PC-9 (cell line): Measurements from ENCODE around the gene SPP1. TPM values are rescaled to one million over a fixed set of nuclear protein-coding genes. Genes with fewer than 3 reads are reported as not detected.

Experiments used
- BruUV-seq: library from RNA; stranded (reverse); fragments of 400-500 nt; replicated peaks from 2 replicates; lab custom pipeline; 2021; lab: Mats Ljungman, UMichigan
- CTCF ChIA-PET: fragments of 300-600 bp; sonication (Branson Sonifier 250); formaldehyde crosslinking; loops from one replicate; lab custom pipeline; 2022; ENCODE audit warnings: antibody characterized with exemption; lab: Charles Lee
- POLR2A ChIA-PET: fragments of 300-600 bp; sonication (Branson Sonifier 250); formaldehyde crosslinking; loops from one replicate; lab custom pipeline; 2022; ENCODE audit warnings: antibody characterized with exemption; ENCODE audit not compliant: unreplicated experiment; lab: Charles Lee
- DNase-seq, 2 experiments: peaks; one replicate each; pipeline versions ENCODE4 v3.0.0 to v3.0.0-alpha.2; 2015 to 2022; ENCODE audit warnings: mixed read lengths in 1 of 2
- H2AFZ ChIP-seq: fragments of 200-600 bp; sonication (generic); 2 replicates; pipeline ENCODE4 v1.8.1; 2017; ENCODE audit warnings: antibody characterized with exemption
- H3F3A ChIP-seq: fragments of 200-600 bp; sonication (generic); 2 replicates; pipeline ENCODE4 v1.8.1; 2017; ENCODE audit warnings: antibody characterized with exemption, mild to moderate bottlenecking, low read depth; ENCODE audit not compliant: insufficient read depth
- H3K27ac ChIP-seq: fragments of 200-600 bp; sonication (generic); 2 replicates; pipeline ENCODE4 v1.6.1; 2016; ENCODE audit warnings: mixed run types
- H3K27me3 ChIP-seq: fragments of 200-600 bp; sonication (generic); 2 replicates; pipeline ENCODE4 v1.6.1; 2016; ENCODE audit warnings: low read depth, mixed run types; ENCODE audit not compliant: insufficient read depth
- H3K36me3 ChIP-seq: fragments of 200-600 bp; sonication (generic); 2 replicates; pipeline ENCODE4 v1.6.1; 2016; ENCODE audit warnings: low read depth, mixed run types
- H3K4me1 ChIP-seq: fragments of 200-600 bp; sonication (generic); replicated peaks from 2 replicates; pipeline ENCODE4 v1.6.1; 2016; ENCODE audit warnings: mixed run types; ENCODE audit not compliant: insufficient read depth
- H3K4me2 ChIP-seq: fragments of 200-600 bp; sonication (generic); 2 replicates; pipeline ENCODE4 v1.6.1; 2017; ENCODE audit warnings: mixed run types
- H3K4me3 ChIP-seq: fragments of 200-600 bp; sonication (generic); 2 replicates; pipeline ENCODE4 v1.6.1; 2016; ENCODE audit warnings: mixed run types
- H3K79me2 ChIP-seq: fragments of 200-600 bp; sonication (generic); 2 replicates; pipeline ENCODE4 v1.6.1; 2017; ENCODE audit warnings: low read depth, mixed run types
- H3K9me2 ChIP-seq: fragments of 200-600 bp; sonication (generic); 2 replicates; pipeline ENCODE4 v1.8.1; 2017; ENCODE audit warnings: mild to moderate bottlenecking; ENCODE audit not compliant: insufficient read depth
- H3K9me3 ChIP-seq: fragments of 200-600 bp; sonication (generic); 2 replicates; pipeline ENCODE4 v1.8.1; 2016; ENCODE audit warnings: low read depth; ENCODE audit not compliant: insufficient read depth
- H4K20me1 ChIP-seq: fragments of 200-600 bp; sonication (generic); 2 replicates; pipeline ENCODE4 v1.8.1; 2017; ENCODE audit not compliant: insufficient read depth
- EZH2 ChIP-seq: fragments of 200-600 bp; sonication (generic); IDR thresholded peaks from 2 replicates; pipeline ENCODE4 v1.8.0; 2017; ENCODE audit warnings: antibody characterized with exemption, low read depth
- intact Hi-C: fragments of 100-400 bp; cut with micrococcal nuclease; formaldehyde crosslinking; loops from one replicate; pipeline ENCODE4 v1.10.0; 2022; ENCODE audit not compliant: unreplicated experiment
- total RNA-seq: library from RNA; stranded (reverse); gene quantifications from 2 replicates; pipeline ENCODE4 v1.2.3, GENCODE V29; 2021
- TF ChIP-seq, protein P1 (sequence below): fragments of 200-600 bp; sonication (generic); conservative IDR thresholded peaks from 2 replicates; pipeline ENCODE4 v1.6.1; 2017; ENCODE audit warnings: mixed run types, antibody characterized with exemption, mild to moderate bottlenecking, moderate library complexity

Gene SPP1
- total RNA-seq, 1 experiment from 2014 or later, result 212 TPM

DNA sequence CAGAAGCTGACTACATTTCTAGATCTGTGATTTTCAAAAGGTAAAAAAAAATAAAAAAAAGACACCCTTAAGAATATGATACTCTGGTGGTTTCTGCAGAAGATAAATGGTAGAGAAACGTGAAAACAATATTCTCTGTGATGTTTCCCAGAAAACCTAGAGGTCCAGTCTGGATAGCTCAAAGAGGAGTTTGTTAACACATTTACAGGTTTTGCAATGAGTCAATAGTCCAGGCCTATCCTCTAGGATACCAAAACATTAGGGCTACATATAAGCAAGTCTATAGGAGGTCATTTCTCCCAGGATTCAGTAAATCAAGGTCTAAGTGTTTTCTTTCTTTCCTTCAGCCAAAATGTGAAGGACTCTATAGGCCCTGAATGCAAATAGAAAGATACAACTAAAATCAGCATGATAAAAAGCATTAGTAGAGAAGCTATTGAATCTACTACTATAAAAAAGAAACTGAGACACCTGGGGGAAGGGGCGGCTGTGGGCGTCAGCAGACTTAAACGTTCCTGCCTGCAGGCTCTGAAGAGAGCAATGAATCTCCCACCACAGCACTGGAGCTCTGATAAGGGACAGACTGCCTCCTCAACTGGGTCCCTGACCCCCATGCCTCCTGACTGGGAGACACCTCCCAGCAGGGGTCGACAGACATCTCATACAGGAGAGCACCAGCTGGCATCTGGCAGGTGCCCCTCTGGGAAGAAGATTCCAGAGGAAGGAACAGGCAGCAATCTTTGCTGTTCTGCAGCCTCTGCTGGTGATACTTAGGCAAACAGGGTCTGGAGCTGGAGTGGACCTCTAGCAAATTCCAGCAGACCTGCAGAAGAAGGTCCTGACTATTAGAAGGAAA, 33.7 kb upstream of the SPP1 start:
- no peak overlapping the region for H2AFZ ChIP-seq
- H3K9me2 ChIP-seq, result no peaks in the 10 kb centered on the region
- no peaks in the 10 kb centered on the region for H3K79me2 ChIP-seq
- H3K4me1 ChIP-seq, result no peaks in the 10 kb centered on the region
- no peak for DNase-seq
- no peak overlapping the region for H3K4me3 ChIP-seq
- no peaks in the 10 kb centered on the region for H3F3A ChIP-seq
- no peaks in the 10 kb centered on the region for H3K9me3 ChIP-seq
- POLR2A ChIA-PET, result interaction anchor here (0.6 to 0.7 kb wide), 2 partner anchors 8 to 384 kb away, joined by 3 to 4 read pairs; no protein-coding TSS in a partner anchor
- H3K27me3 ChIP-seq, result no peaks in the 10 kb centered on the region
- no peaks in the 10 kb centered on the region for H4K20me1 ChIP-seq
- no peak overlapping the region for H3K27ac ChIP-seq
- CTCF ChIA-PET, result no interaction called here
- TF ChIP-seq, protein P1, sequence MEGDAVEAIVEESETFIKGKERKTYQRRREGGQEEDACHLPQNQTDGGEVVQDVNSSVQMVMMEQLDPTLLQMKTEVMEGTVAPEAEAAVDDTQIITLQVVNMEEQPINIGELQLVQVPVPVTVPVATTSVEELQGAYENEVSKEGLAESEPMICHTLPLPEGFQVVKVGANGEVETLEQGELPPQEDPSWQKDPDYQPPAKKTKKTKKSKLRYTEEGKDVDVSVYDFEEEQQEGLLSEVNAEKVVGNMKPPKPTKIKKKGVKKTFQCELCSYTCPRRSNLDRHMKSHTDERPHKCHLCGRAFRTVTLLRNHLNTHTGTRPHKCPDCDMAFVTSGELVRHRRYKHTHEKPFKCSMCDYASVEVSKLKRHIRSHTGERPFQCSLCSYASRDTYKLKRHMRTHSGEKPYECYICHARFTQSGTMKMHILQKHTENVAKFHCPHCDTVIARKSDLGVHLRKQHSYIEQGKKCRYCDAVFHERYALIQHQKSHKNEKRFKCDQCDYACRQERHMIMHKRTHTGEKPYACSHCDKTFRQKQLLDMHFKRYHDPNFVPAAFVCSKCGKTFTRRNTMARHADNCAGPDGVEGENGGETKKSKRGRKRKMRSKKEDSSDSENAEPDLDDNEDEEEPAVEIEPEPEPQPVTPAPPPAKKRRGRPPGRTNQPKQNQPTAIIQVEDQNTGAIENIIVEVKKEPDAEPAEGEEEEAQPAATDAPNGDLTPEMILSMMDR, result no peak
- TF ChIP-seq EZH2, result no peak
- no peaks in the 10 kb centered on the region for H3K36me3 ChIP-seq
- BruUV-seq, result no TSS peak
- no peak overlapping the region for H3K4me2 ChIP-seq
- intact Hi-C loops, result no loop called here

DNA sequence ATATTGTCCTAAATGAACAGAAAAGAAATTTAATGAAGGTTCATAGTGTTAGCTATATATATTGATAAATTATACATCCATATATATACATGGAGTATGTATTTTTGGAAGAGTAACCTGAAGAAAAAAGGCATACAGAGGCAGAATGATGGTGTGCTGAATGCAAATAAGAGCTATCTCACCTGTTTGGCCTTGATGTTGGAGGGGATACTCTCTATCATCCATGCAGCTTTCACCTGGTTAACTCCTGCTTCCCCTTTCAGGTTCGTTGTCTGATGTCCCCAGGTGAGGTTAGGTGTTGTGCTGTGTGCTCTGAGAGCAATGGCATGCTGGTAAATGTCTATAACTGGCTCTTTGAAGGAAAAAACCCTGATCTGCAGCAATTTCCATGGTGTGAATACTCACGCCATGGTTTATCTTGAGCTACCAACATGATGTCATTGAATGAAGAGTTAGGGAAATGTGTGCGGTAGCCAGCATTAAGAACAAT, 31.8 kb upstream of the SPP1 start:
- Histone ChIP-seq H3K4me1 (no peaks in the 10 kb centered on the region), H3K9me2 (no peaks in the 10 kb centered on the region; the same call in 1 of the 2 replicates), H3K79me2 (no peaks in the 10 kb centered on the region), H3K27me3 (no peaks in the 10 kb centered on the region), H3K4me3 (no peak overlapping the region), H3K36me3 (no peaks in the 10 kb centered on the region), H3K27ac (no peak overlapping the region), H3F3A (no peaks in the 10 kb centered on the region), H4K20me1 (no peaks in the 10 kb centered on the region), H3K4me2 (no peak overlapping the region), H3K9me3 (no peaks in the 10 kb centered on the region), H2AFZ (no peak overlapping the region)
- TF ChIP-seq, protein P1, result no peak
- TF ChIP-seq EZH2, result no peak
- intact Hi-C loops, result no loop called here
- CTCF ChIA-PET, result no interaction called here
- no peak for DNase-seq
- POLR2A ChIA-PET, result no interaction called here
- no TSS peak for BruUV-seq

DNA sequence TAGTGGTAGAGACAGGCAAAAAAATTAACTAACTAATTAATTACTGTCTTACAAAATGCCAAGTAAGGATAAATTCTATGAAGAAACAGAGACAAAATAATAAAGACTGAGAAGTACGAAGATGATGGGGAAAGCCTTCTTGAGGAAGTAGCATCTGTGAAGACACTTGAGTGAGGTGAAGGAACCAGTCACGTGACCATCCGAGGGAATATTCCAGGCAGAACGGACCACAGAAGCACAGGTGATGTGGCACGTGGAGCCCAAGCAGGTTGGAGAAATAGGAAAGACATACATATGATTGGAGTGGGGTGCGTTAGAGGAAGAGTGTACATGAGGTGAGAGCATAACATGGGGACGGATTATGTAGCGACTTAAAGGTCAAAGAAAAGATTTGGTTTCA, 30.5 kb upstream of the SPP1 start:
- CTCF ChIA-PET, result no interaction called here
- POLR2A ChIA-PET, result interaction anchor here (0.7 kb wide), 1 partner anchor 89 kb away, joined by 3 read pairs; no protein-coding TSS in a partner anchor
- Histone ChIP-seq H3K9me3 (no peaks in the 10 kb centered on the region), H3K4me1 (peaks cover 3% of the 10 kb centered on the region; the same call in 1 of the 2 replicates), H3K27me3 (no peaks in the 10 kb centered on the region), H3F3A (no peaks in the 10 kb centered on the region), H3K27ac (no peak overlapping the region), H3K9me2 (no peaks in the 10 kb centered on the region; the same call in 1 of the 2 replicates), H3K36me3 (no peaks in the 10 kb centered on the region), H3K4me2 (no peak overlapping the region), H2AFZ (no peak overlapping the region), H3K79me2 (no peaks in the 10 kb centered on the region), H3K4me3 (no peak overlapping the region), H4K20me1 (no peaks in the 10 kb centered on the region)
- no peak for TF ChIP-seq EZH2
- TF ChIP-seq, protein P1, result no peak
- BruUV-seq, result no TSS peak
- intact Hi-C loops, result no loop called here
- no peak for DNase-seq
